IPS-NIHi7 (cell line): ENCODE data around the gene FAM219A.

Source experiments
- DNase-seq: peaks from one replicate; pipeline ENCODE4 v3.0.0; 2012; ENCODE audit warnings: mixed read lengths; ENCODE audit errors: extremely low spot score

Gene FAM219A

GRCh38 chr9:34349324-34349723 is 109.0 kb downstream of the FAM219A start:
- no peak for DNase-seq
